H1 (cell line): ENCODE data around the gene WRAP53. TPM values are rescaled to one million over a fixed set of nuclear protein-coding genes. Genes with fewer than 3 reads are reported as not detected.

Experiments
- ASH2L ChIP-seq: fragments of 200-600, 300-600 bp; sonication (generic); IDR thresholded peaks from one replicate; pipeline ENCODE4 v1.7.1; 2017; ENCODE audit warnings: low read length
- BACH1 ChIP-seq: IDR thresholded peaks from 2 replicates; pipeline ENCODE4 v1.6.1; 2012; ENCODE audit warnings: low read length, improper control_type of control experiment
- CBX5 ChIP-seq: fragments of 300-800, 300-1000 bp; sonication (generic); IDR thresholded peaks from 2 replicates; pipeline ENCODE4 v1.7.1; 2016; ENCODE audit warnings: antibody characterized with exemption, low read length, low read depth
- CHD2 ChIP-seq: IDR thresholded peaks from 2 replicates; pipeline ENCODE4 v1.6.1; 2012; ENCODE audit warnings: low read length, improper control_type of control experiment
- FOSL1 ChIP-seq: IDR thresholded peaks from 2 replicates; pipeline ENCODE4 v1.6.1; 2011; ENCODE audit warnings: mild to moderate bottlenecking, low read depth, low read length, moderate library complexity; ENCODE audit not compliant: insufficient read depth
- POU5F1 ChIP-seq: IDR thresholded peaks from 2 replicates; pipeline ENCODE4 v1.6.1; 2011; ENCODE audit warnings: low read depth, mild to moderate bottlenecking, low read length, moderate library complexity
- TEAD4 ChIP-seq: IDR thresholded peaks from 2 replicates; pipeline ENCODE4 v1.6.1; 2012; ENCODE audit warnings: low read depth, low read length, inconsistent platforms, mixed read lengths
- polyA plus RNA-seq, 7 experiments: library from polyadenylated mRNA; depleted of rRNA in 3 of 7; stranded (reverse) in 5 of 7; unstranded in 2 of 7; fragments of >200 nt in 5 of 7; fragments of 200-250 nt in 2 of 7; gene quantifications; 1 replicate in 5 of 7; 2 replicates in 1 of 7; 4 replicates in 1 of 7; pipeline versions ENCODE4 v1.2.1 to v1.2.3, GENCODE V29; 2011 to 2013; ENCODE audit warnings: missing spikeins in 2 of 7, mixed read lengths in 2 of 7
- total RNA-seq: library from RNA; stranded (reverse); fragmentation: NEBNext Ultra II Directional; extraction: Animal tissue kit (Norgen Biotek cat#: 25700); gene quantifications from 2 replicates; pipeline ENCODE4 v1.2.1, GENCODE V29; 2021
- TF ChIP-seq, protein P1 (sequence below): fragments of 300-600 bp; sonication (generic); IDR thresholded peaks from 2 replicates; pipeline ENCODE4 v1.7.1; 2012; ENCODE audit warnings: low read length, moderate library complexity, mild to moderate bottlenecking, inconsistent platforms; ENCODE audit not compliant: insufficient replicate concordance

The WRAP53 gene
- total and polyA plus RNA-seq, 2 of the 8 experiments (the other 6 are each of a cell fraction or from before 2014, with no cell fraction given), result 29.2 to 30.1 TPM

DNA sequence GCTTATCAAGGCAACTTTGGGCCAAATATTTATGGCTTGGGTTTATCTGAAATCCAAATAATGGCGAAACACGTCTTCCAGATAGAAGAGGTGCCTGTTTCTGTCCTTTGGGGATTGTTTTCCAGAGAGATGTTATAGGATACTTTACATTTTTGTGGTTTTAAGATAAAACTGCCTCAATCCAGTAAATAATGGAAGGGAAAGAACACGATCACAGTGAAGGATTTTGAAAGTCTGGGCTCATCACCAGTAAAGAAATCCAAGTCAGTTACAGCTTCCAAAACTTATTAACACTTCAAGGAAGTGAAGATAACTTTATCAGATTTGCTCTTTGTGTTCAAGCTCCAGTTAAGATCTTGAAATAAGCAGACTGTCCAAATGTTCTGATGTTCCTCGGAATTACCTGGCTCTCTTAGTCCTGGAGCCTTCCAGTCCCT lies 59.4 kb downstream of the WRAP53 start (continued):
- TF ChIP-seq, protein P1, sequence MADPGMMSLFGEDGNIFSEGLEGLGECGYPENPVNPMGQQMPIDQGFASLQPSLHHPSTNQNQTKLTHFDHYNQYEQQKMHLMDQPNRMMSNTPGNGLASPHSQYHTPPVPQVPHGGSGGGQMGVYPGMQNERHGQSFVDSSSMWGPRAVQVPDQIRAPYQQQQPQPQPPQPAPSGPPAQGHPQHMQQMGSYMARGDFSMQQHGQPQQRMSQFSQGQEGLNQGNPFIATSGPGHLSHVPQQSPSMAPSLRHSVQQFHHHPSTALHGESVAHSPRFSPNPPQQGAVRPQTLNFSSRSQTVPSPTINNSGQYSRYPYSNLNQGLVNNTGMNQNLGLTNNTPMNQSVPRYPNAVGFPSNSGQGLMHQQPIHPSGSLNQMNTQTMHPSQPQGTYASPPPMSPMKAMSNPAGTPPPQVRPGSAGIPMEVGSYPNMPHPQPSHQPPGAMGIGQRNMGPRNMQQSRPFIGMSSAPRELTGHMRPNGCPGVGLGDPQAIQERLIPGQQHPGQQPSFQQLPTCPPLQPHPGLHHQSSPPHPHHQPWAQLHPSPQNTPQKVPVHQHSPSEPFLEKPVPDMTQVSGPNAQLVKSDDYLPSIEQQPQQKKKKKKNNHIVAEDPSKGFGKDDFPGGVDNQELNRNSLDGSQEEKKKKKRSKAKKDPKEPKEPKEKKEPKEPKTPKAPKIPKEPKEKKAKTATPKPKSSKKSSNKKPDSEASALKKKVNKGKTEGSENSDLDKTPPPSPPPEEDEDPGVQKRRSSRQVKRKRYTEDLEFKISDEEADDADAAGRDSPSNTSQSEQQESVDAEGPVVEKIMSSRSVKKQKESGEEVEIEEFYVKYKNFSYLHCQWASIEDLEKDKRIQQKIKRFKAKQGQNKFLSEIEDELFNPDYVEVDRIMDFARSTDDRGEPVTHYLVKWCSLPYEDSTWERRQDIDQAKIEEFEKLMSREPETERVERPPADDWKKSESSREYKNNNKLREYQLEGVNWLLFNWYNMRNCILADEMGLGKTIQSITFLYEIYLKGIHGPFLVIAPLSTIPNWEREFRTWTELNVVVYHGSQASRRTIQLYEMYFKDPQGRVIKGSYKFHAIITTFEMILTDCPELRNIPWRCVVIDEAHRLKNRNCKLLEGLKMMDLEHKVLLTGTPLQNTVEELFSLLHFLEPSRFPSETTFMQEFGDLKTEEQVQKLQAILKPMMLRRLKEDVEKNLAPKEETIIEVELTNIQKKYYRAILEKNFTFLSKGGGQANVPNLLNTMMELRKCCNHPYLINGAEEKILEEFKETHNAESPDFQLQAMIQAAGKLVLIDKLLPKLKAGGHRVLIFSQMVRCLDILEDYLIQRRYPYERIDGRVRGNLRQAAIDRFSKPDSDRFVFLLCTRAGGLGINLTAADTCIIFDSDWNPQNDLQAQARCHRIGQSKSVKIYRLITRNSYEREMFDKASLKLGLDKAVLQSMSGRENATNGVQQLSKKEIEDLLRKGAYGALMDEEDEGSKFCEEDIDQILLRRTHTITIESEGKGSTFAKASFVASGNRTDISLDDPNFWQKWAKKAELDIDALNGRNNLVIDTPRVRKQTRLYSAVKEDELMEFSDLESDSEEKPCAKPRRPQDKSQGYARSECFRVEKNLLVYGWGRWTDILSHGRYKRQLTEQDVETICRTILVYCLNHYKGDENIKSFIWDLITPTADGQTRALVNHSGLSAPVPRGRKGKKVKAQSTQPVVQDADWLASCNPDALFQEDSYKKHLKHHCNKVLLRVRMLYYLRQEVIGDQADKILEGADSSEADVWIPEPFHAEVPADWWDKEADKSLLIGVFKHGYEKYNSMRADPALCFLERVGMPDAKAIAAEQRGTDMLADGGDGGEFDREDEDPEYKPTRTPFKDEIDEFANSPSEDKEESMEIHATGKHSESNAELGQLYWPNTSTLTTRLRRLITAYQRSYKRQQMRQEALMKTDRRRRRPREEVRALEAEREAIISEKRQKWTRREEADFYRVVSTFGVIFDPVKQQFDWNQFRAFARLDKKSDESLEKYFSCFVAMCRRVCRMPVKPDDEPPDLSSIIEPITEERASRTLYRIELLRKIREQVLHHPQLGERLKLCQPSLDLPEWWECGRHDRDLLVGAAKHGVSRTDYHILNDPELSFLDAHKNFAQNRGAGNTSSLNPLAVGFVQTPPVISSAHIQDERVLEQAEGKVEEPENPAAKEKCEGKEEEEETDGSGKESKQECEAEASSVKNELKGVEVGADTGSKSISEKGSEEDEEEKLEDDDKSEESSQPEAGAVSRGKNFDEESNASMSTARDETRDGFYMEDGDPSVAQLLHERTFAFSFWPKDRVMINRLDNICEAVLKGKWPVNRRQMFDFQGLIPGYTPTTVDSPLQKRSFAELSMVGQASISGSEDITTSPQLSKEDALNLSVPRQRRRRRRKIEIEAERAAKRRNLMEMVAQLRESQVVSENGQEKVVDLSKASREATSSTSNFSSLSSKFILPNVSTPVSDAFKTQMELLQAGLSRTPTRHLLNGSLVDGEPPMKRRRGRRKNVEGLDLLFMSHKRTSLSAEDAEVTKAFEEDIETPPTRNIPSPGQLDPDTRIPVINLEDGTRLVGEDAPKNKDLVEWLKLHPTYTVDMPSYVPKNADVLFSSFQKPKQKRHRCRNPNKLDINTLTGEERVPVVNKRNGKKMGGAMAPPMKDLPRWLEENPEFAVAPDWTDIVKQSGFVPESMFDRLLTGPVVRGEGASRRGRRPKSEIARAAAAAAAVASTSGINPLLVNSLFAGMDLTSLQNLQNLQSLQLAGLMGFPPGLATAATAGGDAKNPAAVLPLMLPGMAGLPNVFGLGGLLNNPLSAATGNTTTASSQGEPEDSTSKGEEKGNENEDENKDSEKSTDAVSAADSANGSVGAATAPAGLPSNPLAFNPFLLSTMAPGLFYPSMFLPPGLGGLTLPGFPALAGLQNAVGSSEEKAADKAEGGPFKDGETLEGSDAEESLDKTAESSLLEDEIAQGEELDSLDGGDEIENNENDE, result no peak
- TF ChIP-seq ASH2L (no peak), POU5F1 (no peak), FOSL1 (no peak), BACH1 (no peak), TEAD4 (no peak), CBX5 (no peak), CHD2 (no peak)
